T-cell (primary cell): ENCODE measurements around the gene SERP1. TPM values are rescaled to one million over a fixed set of nuclear protein-coding genes. Genes with fewer than 3 reads are reported as not detected.

ENCODE experiments used
- ATAC-seq, 4 experiments: fragments of 200-7000 bp in 3 of 4; fragments of 150-1000 bp in 1 of 4; cut with Tn5 transposase; replicated peaks in 1 of 4; 1 replicate in 3 of 4; 2 replicates in 1 of 4; pipeline ENCODE4 v1.10.0; 2021; ENCODE audit warnings: moderate library complexity in 3 of 4, mild to moderate bottlenecking in 2 of 4, moderate number of reproducible peaks in 1 of 4
- CTCF ChIA-PET, 2 donors: fragments of 300-600 bp; sonication (Branson Sonifier 250); formaldehyde crosslinking; loops; one replicate each; lab custom pipeline; 2022; ENCODE audit warnings: antibody characterized with exemption in 2 of 2; lab: Charles Lee
- POLR2A ChIA-PET, 2 donors: fragments of 300-600 bp; sonication (Branson Sonifier 250); formaldehyde crosslinking; loops; one replicate each; lab custom pipeline; 2022; ENCODE audit warnings: antibody characterized with exemption in 2 of 2; lab: Charles Lee
- DNase-seq, 35 experiments: peaks; one replicate each; pipeline versions ENCODE4 v3.0.0 to v3.0.0-alpha.2; 2013 to 2023
- H3K27ac ChIP-seq: one replicate; pipeline ENCODE4 v1.5.1; 2013; ENCODE audit warnings: low read length
- H3K27me3 ChIP-seq, 2 experiments: replicated peaks in 1 of 2; 1 replicate in 1 of 2; 2 replicates in 1 of 2; pipeline versions ENCODE4 v1.6.1 to v1.7.0; 2013; ENCODE audit warnings: low read length in 1 of 2, mixed read lengths in 1 of 2; ENCODE audit not compliant: control insufficient read depth in 2 of 2, insufficient read depth in 2 of 2; ENCODE audit errors: extremely low read depth in 1 of 2
- H3K36me3 ChIP-seq, 2 donors: 1 replicate in 1 of 2; 2 replicates in 1 of 2; pipeline versions ENCODE4 v1.6.1 to v1.7.0; 2013; ENCODE audit warnings: low read length in 1 of 2; ENCODE audit not compliant: control insufficient read depth in 2 of 2, insufficient read depth in 1 of 2; ENCODE audit errors: extremely low read depth in 1 of 2
- H3K4me1 ChIP-seq, 2 experiments: 1 replicate in 1 of 2; 2 replicates in 1 of 2; pipeline versions ENCODE4 v1.6.1 to v1.7.0; 2013; ENCODE audit warnings: low read length in 2 of 2, mixed read lengths in 1 of 2; ENCODE audit not compliant: insufficient read depth in 2 of 2, control insufficient read depth in 1 of 2; ENCODE audit errors: extremely low read depth in 1 of 2
- H3K4me3 ChIP-seq, 2 donors: 1 replicate in 1 of 2; 2 replicates in 1 of 2; pipeline versions ENCODE4 v1.5.1 to v1.7.0; 2013; ENCODE audit warnings: mild to moderate bottlenecking in 2 of 2, low read length in 1 of 2, moderate library complexity in 1 of 2; ENCODE audit not compliant: control insufficient read depth in 1 of 2; ENCODE audit errors: extremely low read depth in 1 of 2
- H3K9me3 ChIP-seq: 2 replicates; pipeline ENCODE4 v1.7.0; 2013
- H3K27ac Mint-ChIP-seq, 2 donors: one replicate each; pipeline ENCODE4 v1.8.0; 2020 to 2021; ENCODE audit warnings: mild to moderate bottlenecking in 2 of 2, mixed read lengths in 2 of 2
- H3K27me3 Mint-ChIP-seq, 2 donors: one replicate each; pipeline ENCODE4 v1.8.0; 2021 to 2022; ENCODE audit warnings: mixed read lengths in 2 of 2
- H3K36me3 Mint-ChIP-seq: one replicate; pipeline ENCODE4 v1.8.0; 2021; ENCODE audit warnings: mixed read lengths
- H3K4me1 Mint-ChIP-seq, 3 donors: one replicate each; pipeline ENCODE4 v1.8.0; 2020 to 2022; ENCODE audit warnings: mixed read lengths in 3 of 3, mild to moderate bottlenecking in 1 of 3
- H3K4me3 Mint-ChIP-seq, 3 donors: one replicate each; pipeline ENCODE4 v1.8.0; 2020 to 2022; ENCODE audit warnings: mild to moderate bottlenecking in 3 of 3, mixed read lengths in 3 of 3, moderate library complexity in 3 of 3
- H3K9me3 Mint-ChIP-seq, 3 donors: one replicate each; pipeline ENCODE4 v1.8.0; 2020 to 2022; ENCODE audit warnings: mixed read lengths in 3 of 3
- WGBS: methylation state at CpG from one replicate; pipeline ENCODE4 v1.1.5; 2013; ENCODE audit warnings: missing lambda C conversion rate; ENCODE audit not compliant: insufficient coverage; 5-methylcytosine and 5-hydroxymethylcytosine counted together
- total RNA-seq, 35 experiments: library from RNA in 6 of 35; stranded (reverse) in 6 of 35; fragments of 120-200 nt in 1 of 35; gene quantifications; one replicate each; pipeline versions ENCODE4 v1.2.1 to v1.2.4 and lab custom pipeline; 2013 to 2026

SERP1 gene
- total RNA-seq, 5 donors from 2014 or later (not counting 1 experiment from before 2014, with no cell fraction given): 109 to 134 (median 123) TPM

DNA sequence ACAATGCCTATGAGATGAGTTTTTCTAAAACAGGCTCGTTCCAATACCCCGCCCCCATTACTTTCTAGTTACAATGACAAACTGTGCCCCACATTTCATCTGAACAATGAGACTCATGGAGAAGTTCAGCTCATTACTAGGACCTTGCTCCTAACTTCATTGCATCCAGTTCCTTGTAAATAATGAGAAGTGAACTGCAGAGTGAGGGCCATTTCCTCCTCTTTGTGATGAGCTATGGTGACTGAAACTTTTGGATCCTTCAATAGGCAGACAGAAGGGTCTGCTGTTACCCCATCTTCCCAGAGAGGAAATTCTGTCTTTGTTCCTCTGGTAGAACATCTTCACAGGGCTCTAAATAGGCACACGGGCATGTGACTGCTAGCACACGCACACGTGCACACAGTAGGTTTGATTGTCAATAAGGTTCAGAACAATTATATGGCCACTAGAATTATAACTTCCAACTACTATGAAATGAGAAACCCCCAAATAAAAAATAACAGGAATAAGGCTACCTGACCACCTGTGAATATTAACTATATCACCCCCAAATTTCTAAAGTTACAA is 51.8 kb downstream of the SERP1 start:
- no CpG with 5 or more reads among the region's 5 CpGs for WGBS
- Mint-ChIP-seq H3K4me3 (no peak overlapping the region), H3K4me1 (no peaks in the 10 kb centered on the region), H3K9me3 (no peaks in the 10 kb centered on the region), H3K27ac (no peak overlapping the region), H3K36me3 (no peaks in the 10 kb centered on the region), H3K27me3 (no peaks in the 10 kb centered on the region)
- Histone ChIP-seq H3K4me1 (no peaks in the 10 kb centered on the region), H3K36me3 (no peaks in the 10 kb centered on the region), H3K27me3 (no peaks in the 10 kb centered on the region), H3K9me3 (no peaks in the 10 kb centered on the region), H3K4me3 (no peak overlapping the region), H3K27ac (no peak overlapping the region)
- CTCF ChIA-PET: interaction anchor here (0.7 to 2.6 kb wide), 11 partner anchors 19 to 525 kb away, joined by 3 to 19 read pairs (median 5); no protein-coding TSS in a partner anchor
- POLR2A ChIA-PET: interaction anchor here in 1 of 2 donors (0.7 kb wide), 1 partner anchor 213 kb away, joined by 8 read pairs; no protein-coding TSS in a partner anchor
- ATAC-seq: no peak
- DNase-seq: no peak

Other genes starting within 250 kb of the SERP1 start
- 10 to 100 TPM; 21.2 to 55.0 (median 23.3) TPM for gene TSC22D2, start 138.2 kb downstream of the SERP1 start, total RNA-seq
- gene EIF2A, start 291 bp upstream of the SERP1 start, total RNA-seq: 100 to 1,000 TPM in 3 of 5 donors, 10 to 100 TPM in 2; 81.5 to 126 (median 100) TPM
- gene SELENOT, start 56.8 kb upstream of the SERP1 start, total RNA-seq: 10 to 100 TPM; 64.1 to 85.9 (median 70.3) TPM
- gene ERICH6, start 157.4 kb upstream of the SERP1 start, total RNA-seq: under 1 TPM in 3 of 5 donors, not detected in 2; 0.26 to 0.39 (median 0.28) TPM
- gene SIAH2, start 216.7 kb upstream of the SERP1 start, total RNA-seq: 10 to 100 TPM; 24.5 to 40.3 (median 26.4) TPM